Activated CD4-positive, alpha-beta T cell treated with anti-CD3 and anti-CD28 coated beads, Interleukin-2, Interleukin-4, amounts not matched to agents 100 ng/mL and 50 ng/mL, durations not matched to agents 16 hours and 8 hours (primary cell): ENCODE measurements around the gene FRK.
"Not testable (repeated sequence)": the region's sequence is repeated elsewhere in the genome, so short reads cannot be mapped to it uniquely, and the experiment has no call there.

Experiments used
- DNase-seq: peaks from one replicate; pipeline ENCODE4 v3.0.0-alpha.2; 2020; ENCODE audit warnings: low spot score

Gene FRK

DNA sequence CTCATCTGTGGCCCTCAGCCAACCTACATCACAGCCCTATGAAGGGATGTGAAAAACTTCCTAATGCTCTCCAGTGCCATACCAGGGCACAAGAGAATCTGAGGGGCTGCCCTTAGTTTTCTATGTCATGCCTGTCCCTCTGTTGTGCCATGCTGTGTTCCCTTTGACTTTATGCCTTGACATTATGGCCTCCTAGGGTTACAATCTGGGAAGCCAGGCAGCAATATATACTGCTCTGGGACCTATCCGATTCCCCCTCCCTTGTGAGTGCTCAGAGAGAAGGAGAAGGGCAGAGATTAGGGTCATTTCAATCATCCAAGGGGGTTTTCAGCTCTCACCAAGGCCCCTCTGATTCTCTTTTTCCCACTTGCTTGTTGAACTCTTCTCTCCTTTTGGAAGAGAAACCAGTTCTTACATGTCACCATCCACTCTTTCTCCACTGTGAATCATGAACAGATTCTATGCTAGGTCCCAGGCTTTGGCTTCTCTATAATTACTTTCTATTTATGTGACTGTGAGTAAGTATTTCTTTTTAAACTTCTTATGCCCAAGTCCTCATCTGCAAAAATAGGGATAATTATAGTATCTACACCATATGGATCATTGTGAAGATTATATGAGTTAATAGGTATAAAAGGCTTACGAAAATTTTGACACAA lies 14.2 kb upstream of the FRK start:
- DNase-seq, result no peak

DNA sequence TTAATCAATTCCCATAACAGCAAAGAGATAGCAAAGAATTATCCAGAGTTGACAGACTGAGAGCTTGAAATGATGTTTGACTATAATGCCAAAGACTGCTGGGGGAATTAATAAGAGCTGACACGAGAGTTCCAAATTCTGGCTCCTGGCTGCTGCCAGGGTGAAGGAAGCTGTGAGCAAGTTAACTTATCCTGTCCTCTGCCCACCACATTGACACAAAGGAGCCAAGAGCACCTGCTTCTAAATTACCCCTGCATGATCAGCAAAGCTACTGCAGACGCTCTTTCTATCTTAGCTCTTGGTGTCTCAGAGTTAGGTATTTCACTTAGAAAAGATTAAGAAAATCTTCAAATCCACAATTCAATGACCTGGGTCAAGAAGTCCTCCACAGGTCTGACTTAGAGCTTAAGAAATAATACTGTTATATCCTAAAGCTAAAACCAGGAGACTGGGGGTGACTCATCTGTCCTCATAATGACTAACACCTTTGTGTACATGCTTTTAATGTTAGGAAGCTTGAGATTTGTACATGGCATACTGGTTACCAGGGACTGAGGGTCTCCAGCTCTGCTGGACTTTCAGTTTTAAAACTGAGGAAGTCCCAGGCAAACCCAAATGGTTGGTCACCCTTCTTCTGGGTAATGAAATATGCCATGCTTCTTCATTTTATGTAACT lies 13.2 kb upstream of the FRK start:
- DNase-seq, result no peak

DNA sequence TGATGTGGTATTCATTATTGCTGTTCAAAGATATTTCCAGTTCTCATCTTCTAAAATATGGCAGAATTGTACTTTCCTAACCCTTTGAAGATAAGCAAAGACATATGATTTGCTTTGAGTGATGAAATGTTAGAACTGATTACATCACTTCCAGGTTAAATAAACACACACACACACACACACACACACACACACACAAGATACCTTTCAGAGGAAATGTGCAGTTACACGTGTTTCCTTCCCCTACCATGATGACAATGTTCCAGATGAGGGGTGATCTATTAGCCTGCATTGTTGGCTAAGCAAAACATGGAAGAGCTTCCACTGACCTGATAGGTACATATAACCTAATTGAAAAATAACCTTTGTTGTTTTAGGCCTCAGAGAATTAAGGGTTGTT lies 11.7 kb upstream of the FRK start:
- DNase-seq, result no peak

DNA sequence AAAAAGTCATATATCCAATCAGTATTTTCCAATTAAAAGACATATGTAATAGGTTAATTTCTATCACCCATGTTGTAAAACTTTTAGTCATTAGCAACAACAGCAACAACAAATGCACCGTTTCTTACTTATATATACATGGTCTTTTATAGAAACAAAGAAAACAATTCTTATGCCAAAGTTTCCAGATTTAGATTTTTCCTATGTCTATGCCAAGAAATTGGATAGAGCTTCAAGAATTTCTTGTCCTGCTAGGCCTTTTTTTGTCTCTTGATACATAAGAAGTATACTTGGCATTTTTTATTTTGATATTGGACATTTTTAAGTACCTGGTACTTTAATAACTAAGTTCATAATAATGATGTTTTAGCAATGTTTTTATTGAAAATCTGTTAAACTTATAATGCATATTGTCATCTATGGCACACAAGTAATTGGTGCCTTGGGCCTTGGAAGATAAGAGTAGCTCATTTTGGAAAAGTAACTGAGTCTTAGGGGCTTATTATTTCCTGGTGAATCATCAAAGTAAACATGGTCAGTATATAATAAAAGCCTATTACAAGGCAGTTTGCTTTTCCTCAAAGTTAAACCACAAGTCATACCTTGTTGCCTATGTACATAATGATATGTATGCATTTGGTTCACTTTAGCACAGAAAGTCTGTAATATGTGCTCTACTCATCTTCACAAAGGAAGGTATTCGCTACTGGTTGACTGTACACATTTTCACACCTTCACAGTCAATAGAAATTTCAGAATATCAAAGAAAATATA lies 10.1 kb upstream of the FRK start:
- no peak for DNase-seq

DNA sequence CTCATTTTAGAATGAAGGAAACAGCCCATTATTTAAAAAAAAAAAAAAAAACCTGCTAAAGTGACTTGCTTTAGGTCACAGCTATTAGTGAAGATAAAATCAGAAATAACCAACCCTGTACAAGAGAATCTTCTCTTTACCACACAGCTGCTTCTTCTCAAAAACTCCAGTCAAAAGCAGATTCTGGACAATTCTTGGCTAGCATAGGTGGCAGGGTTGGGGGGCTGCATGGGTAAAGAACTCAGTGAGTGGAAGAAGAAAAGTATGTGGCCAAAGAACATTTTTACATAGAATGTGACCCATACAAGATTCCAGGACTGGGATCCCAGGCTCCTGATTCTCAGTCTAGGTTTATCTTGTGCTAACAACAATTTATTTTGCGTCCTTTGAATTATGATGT lies 9.4 kb upstream of the FRK start:
- no peak for DNase-seq

DNA sequence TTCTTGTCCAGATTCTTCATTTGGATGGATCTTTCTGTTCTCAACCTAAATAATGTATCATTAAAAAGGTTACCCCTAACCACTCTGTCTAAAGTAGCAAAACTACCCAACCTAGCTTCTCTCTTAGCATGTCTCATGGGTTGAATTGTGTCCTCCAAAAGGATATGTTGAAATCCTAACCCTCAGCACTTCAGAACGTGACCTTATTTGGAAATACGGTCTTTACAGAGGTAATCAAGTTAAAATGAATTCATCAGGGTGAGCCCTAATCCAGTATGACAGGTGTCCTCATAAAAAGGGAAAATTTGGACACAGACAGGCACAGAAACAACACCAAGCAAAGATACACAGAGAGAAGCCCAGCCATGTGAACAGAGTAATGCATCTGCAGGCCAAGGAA lies 6.1 kb upstream of the FRK start:
- DNase-seq, result no peak

DNA sequence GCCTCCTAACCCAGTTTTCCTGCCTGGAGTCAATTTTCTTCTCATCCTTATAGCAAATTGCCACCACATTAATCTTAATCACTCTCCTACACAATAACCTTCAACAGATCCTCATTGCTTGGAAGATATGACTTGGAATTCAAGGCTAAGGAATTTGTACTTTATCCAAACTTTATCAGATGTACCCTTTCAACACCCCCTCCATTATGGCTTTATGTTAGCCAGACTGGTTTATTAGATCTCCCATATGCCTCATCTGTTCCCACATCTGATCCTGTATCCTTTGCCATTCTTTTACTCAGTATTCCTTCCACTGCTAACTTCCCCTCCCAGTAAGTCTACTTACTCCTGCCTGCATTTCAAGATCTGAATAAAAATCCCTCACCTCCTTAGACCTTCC lies 4.0 kb upstream of the FRK start:
- no peak for DNase-seq

DNA sequence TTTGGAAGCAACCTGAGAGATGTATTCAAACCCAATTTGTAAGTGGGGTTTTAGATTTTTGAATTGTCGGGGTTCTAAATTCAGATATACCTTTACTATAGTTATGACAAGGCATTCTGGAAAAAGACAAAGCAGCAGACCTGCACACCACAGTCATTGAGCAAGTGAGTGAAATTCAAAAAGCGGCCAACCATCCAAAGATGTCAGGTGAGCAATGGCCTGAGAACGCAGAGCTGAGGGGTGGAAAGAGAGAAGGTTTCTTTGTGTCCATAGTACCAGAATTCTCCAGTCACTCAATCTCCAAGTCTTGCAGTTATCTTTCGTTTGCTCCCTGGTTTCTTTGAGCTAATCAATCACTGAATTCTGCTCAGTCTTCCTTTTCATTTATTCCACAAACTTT lies 1.8 kb upstream of the FRK start:
- DNase-seq, result no peak

DNA sequence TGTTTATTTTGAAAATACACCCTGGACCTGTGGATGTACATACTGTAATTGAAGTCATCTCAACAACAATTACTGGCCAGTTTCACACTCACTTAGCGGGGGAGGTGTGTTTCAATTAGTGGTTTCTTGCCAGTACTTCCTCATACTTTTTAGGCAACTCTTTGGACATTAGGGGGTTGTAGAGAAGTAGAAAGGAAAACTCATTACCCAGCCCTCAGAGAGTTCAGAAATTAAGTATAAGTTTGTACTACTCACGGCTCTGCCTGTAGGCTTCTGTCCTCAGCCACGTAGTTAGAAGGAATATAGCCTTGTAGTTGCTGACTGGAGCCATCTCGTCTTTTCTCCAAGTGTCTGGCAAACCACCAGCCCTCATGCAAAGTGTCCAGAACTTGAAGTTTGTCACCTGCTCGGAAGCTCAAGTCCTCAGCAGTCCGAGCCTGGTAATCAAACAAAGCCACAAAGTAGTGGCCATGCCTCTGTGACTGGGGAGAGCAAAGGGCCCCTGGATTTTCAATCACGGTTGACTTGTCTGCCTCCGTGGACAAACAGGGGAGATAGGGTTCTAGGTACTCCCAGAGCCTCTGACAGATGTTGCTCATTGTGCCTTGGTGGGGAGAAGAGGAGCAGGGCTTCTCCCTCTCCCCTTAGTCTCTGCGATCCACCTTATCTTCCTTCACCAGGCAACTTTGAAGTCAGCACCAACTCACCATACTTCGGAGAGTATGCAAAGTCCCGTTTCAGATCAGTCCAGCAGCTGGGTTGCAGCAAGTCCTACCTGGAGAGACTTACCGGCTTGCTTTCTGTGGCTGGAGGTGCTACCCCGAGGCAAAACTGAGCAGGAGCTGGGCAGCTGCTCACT lies 749 bp downstream of the FRK start:
- no peak for DNase-seq

DNA sequence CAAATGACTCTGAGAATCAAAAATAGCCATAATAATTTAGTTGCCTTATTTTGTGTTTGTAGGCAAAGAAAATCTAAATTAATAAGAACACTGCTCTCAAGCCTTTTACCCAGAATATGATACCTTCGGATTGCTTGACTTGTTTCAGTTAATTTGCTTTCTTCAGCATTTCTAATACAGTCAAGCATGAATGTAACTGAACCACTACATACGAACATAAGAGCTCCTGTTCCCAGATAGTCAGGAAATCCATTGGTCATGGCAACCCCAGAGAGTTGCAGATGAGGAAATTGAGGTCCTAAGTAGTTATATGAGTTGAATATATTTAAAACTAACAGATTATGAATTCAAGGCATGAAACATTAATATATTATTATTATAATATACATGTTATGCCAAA lies 2.9 kb downstream of the FRK start:
- DNase-seq, result no peak

DNA sequence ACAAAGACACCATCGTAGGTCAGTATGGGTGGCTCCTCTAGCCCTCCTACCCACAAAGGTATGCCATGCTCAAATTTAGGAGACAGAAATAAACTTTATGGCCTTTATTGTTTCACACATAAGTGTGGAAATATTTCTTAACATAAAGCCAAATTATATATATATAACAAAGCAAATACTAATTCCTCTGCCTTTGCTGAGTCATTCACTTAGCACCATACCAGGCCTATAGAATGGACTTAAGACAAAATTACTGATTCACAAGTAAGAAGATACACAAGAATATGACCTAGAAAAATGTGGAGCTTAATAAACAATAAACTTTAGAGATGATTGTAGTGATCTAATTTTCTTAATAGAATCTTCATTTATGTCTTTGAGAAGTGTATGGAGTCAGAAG lies 5.2 kb downstream of the FRK start:
- no peak for DNase-seq

DNA sequence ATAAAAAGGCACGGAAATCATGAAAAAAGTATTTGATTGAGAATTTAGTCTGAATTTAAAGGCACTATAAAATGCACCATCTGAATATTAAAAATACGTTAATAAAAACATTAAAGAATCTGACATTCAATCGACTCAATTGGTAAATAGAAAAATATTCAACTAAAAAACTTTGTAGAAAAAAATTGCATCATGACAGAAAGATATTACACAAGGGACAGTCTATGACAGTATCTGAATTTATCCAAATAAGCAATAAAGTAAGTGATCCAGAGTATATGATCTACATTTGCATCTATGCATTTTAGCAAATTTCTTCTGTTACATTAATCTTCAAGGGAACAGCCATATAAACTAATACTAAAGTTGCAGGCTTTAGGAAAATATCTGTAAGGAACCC lies 9.4 kb downstream of the FRK start:
- no peak for DNase-seq

DNA sequence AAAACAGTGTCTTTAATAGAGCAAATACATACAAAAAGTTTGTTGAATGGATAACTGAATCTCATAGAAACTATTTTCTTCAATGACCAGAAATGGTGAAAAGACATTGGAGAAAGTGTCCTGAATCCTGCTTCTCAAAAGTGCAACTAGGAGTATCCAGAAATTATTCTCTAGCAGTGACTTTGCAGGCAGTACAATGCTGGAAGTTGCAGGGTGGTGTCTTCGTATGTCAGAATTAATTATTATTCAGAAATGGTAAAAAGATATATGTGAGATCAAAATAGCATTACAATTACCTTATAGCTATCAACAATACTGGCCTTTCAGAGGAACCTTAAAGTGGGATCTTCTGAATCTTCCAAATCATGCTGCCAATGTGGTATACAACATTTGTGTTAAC lies 10.0 kb downstream of the FRK start:
- DNase-seq, result no peak

DNA sequence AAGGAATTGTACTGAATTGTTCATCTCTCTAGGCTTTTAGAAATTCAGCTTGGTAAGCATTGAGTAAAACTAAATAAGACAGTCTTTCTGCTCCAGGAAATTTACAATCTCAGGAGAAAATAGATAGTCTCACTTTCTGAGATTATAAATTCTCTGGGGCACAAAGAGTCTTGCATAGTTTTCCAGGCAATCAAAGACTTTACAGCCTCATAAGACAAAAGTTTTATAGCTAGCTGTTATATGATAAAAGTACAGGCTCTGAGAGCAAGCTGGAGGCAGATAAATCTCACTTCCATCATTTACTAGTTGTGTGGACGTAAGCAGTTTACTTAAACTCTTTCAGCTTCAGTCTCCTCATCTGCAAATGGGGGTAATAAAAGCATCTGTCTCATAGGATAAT lies 11.4 kb downstream of the FRK start:
- DNase-seq, result no peak

DNA sequence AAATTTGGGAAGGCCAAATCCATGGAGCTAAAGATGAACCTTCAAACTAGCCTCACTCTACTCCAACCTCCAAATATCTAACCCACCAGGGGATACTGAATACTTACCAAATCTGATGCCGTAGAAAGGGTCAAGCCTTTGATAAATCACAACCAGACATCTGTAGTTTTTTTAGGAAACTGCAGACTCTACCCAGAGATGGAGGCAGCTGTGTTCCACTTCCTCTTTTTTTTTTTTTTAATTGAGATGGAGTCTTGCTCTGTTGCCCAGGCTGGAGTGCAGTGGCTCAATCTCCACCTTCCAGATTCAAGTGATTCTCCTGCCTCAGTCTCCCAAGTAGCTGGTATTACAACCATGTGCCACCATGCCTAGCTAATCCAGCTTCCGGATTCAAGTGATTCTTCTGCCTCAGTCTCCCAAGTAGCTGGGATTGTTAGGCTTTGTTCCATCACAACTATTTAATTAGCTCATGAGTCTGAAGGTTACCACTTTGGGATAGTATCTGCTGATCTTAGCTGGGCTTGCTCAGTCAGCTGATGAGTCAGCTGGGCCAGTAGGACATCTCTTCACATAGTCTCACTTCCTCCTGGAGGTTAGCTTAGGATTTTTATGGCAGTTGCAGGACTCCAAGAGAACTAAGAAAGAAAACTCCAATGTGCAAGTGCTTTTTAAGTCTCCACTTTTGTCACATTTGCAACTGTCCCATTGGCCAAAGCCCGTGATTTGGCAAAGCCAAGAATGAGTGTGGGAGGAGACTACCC lies 13.3 kb downstream of the FRK start:
- no peak for DNase-seq

DNA sequence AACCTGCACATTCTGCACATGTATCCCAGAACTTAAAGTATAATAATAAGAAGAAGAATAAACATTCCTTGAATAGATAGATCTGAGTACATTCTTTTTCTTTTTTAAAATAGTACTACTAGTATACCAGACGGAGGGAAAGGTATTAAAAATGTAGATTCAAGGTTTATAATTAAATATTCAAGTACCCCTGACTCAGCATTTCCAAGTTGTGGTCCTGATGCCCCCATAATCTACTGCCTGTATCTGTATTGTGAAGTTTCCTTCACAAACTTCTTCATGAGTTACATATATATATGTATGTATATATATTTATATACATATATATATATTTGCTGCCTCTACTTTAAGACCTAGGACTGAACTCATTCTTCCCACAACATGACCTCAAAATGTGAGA lies 14.0 kb downstream of the FRK start:
- DNase-seq, result no peak

DNA sequence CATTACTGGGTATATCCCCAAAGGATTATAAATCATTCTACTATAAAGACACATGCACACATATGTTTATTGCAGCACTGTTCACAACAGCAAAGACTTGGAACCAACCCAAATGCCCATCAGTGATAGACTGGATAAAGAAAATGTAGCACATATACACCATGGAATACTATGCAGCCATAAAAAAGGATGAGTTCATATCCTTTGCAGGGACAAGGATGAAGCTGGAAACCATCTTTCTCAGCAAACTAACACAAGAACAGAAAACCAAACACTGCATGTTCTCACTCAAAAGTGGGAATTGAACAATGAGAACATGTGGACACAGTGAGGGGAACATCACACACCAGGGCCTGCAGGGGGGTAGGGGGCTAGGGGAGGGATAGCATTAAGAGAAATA lies 14.4 kb downstream of the FRK start:
- DNase-seq, result not testable (repeated sequence)

DNA sequence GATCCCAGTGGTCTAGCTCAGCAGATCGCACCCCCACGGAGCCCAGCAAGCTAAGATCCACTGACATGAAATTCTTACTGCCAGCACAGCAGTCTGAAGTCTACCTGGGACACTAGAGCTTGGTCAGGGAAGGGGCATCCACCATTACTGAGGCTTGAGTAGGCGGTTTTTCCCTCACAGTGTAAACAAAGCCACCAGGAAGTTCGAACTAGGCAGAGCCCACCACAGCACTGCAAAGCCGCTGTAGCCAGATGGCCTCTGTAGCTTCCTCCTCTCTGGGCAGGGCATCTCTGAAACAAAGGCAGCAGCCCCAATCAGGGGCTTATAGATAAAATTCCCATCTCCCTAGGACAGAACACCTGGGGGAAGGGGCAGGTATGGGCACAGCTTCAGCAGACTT lies 18.8 kb downstream of the FRK start:
- no peak for DNase-seq

DNA sequence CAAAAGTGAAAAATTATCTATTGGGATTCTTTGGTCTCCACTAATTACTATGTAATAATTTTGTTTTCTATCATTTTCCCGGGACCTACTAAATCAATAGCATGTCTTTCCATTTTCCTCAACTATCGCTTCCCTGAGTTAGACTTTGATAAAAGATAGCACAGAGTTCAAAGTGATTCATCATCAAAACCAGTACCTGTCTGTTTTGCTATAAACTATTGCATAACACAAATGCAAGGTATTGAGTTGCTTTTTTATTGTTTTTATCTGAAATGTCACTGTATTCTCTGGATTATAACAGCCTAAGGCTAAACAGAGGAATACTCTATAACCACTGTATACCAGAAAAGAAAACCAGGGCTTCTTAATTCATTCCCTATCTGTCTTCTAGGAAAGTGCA lies 19.7 kb downstream of the FRK start:
- no peak for DNase-seq

DNA sequence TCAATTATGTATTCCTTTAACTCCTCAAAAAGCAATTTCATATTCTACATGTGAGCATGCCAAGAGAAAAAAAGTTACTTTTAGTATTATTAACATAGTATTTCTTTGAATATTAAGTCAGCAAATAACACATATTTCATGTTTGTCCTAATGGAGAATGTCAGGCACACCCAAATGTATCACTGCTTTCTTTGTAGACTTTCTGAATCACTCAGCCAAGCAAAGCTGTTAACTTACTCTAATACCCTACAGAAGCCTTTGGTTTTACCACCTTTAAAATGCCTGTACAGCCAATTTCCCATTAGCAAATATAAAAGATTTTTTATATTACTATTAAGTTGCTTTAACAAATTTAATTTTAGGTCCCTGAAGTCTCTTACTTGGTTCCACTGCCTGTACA lies 23.8 kb downstream of the FRK start:
- no peak for DNase-seq

DNA sequence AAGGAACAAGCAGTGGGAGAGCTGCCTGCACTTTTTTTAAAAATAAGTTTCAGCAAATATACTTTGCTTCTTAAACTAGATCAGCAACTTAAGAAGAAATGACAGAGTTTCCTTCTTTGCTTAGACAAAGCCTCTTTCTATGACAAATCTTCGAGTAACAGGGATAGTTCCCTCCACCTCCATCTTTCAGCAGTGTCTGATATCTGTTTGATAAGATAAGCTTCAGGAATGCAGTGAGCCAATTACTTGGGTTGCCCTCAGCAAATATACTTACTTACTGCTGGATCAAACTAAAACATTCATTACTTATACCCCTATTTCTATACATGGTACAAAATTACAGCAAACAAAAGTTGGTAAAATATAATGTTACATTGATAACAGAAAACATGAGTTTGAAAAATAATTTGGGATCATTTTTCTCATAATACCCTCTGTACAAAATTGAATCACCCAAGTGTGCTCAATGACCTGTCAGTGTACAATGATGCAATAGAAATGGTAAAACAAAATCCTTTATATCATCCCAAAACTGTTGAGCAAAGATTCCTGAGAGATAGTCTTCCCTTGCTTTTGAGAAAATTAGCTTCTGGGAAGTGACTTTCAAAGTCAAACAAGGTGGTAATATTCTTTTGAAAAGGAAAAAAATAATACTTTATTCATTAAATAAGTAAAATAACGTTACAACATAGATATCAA lies 24.5 kb downstream of the FRK start:
- DNase-seq, result no peak
